Measurements from ENCODE around the gene PRR36.
A peak's percentile ranks its signal among the peaks of the same experiment; 100 is the strongest.

The PRR36 gene

GRCh38 chr19:7912697-7913564 lies 38.7 kb upstream of the PRR36 start:
- DNase-seq (ENCODE audit: low read depth): no peak

- DNase-seq (ENCODE audit: low read depth): no peak
These were observed 38.0 kb upstream of the PRR36 start for GRCh38 chr19:7912144-7912696.

- no peak for DNase-seq (ENCODE audit: low read depth)
These were observed 37.4 kb upstream of the PRR36 start for GRCh38 chr19:7911508-7912143.

- no peak for DNase-seq (ENCODE audit: low read depth)
These were observed 36.4 kb upstream of the PRR36 start for GRCh38 chr19:7910321-7911161.

- DNase-seq (ENCODE audit: low read depth): no peak
These were observed 35.4 kb upstream of the PRR36 start for GRCh38 chr19:7909471-7910067.

- no peak for DNase-seq (ENCODE audit: low read depth)
These were observed 34.7 kb upstream of the PRR36 start for GRCh38 chr19:7908742-7909461.

DNA sequence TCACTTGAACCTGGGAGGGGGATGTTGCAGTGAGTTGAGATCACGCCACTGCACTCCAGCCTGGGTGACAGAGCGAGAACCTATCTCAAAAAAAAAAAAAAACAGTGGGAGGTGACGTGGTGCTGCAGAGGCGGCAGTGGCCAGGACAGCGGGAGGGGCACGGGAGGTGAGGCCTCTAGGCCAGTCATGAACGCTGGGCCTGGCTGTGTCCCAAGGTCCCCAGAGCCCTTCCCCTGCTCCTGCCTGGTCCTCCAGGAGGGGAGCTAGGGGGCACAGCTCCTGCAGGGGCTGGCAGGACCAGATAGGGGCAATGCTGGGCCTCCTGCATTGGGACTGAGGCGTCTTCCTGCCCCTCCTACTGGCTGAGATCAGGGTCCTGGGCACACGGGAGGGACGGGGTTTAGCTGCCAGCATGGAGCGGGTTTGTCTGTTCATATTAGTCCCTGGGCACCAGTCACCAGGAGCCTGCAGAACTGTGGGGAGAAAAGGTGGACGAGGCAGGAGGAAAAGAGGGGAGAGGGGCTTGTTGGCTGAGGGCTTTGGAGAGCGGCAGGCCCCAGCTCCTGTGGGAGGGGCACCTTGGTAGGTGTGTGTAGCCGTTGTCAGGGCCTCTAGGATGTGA lies 34.0 kb upstream of the PRR36 start:
- no peak for DNase-seq (ENCODE audit: low read depth)

GRCh38 chr19:7907544-7907943 lies 33.4 kb upstream of the PRR36 start:
- DNase-seq (ENCODE audit: low read depth): no peak

- no peak for DNase-seq (ENCODE audit: low read depth)
These were observed 32.9 kb upstream of the PRR36 start for GRCh38 chr19:7907122-7907521.

- DNase-seq (ENCODE audit: low read depth): no peak
These were observed 31.7 kb upstream of the PRR36 start for GRCh38 chr19:7905859-7906258.

DNA sequence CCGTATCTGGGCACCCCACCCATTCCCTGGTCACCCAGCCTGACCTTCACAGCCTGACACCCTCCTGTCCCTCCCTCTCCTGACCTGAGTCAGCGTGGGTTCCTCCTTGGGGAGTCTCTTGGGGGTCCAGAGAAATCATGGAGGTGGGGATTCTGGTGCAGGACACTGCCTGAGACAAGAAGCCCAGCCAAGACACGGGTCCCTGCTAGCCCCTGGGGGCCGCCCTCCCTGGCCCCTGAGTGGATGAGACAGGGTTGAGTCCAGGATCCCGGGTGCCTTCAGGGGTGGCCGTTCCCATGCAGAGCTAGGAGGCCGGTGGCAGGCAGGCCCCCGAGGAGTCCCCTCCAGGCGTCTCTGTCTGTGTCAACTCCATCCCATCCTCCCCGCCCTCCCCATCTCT lies 31.1 kb upstream of the PRR36 start:
- DNase-seq (ENCODE audit: low read depth): no peak

DNA sequence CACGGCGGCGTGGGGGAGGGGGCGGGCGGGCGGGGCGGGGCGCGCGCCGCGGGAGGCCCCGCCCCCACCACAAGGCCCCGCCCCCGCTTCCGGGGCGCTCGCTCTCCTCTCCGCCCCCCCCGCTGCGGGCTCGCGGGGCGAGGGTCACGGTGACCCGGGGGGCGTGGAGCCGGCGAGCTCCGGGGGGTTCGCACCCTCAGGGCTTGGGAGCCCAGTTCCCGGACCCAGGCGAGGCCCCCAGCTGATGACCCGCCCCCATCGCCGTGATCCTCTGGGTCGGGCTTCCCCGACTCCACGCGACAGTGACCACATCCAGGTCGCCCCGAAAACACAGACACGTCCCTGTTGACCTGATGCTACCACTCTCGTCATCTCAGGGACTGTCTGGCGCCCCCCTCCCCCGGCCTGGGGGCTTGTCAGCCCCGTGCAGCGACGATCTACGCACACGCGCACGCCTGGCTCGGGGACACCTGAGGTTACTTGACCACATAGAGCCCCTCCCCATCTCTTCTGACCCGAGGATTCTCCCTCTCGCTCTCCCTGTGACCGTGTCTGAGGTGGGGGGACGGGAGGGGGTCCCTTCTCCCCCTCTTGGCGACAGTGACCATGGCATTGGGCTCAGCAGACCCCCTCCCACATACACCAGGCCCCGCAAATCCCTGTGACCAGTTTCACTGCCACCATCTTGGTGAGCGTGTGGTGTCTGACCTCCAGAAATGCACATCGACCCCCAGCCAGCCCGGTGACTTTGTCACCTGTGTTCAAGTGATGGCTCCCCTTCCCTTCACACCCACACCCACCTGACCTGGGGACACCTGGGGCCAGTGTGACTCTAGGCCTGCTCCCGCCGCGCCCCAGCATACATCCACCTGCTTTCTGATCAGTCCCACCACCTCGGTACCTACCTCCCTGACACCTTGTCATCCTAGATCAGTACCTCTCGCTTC lies 30.2 kb upstream of the PRR36 start:
- no peak for DNase-seq (ENCODE audit: low read depth)

GRCh38 chr19:7903244-7904073 lies 29.3 kb upstream of the PRR36 start, which contains the start of gene MAP2K7:
Gene MAP2K7 (plus strand): TSS chr19:7903877. CDS start chr19:7903945, 68 bp downstream.
- DNase-seq (ENCODE audit: low read depth): peak; percentile 88

- no peak for DNase-seq (ENCODE audit: low read depth)
These were observed 28.6 kb upstream of the PRR36 start for GRCh38 chr19:7902796-7903243.

GRCh38 chr19:7901337-7901736 lies 27.1 kb upstream of the PRR36 start:
- no peak for DNase-seq (ENCODE audit: low read depth)

GRCh38 chr19:7900931-7901330 lies 26.7 kb upstream of the PRR36 start:
- DNase-seq (ENCODE audit: low read depth): no peak

GRCh38 chr19:7900401-7900870 lies 26.2 kb upstream of the PRR36 start:
- DNase-seq (ENCODE audit: low read depth): no peak

DNA sequence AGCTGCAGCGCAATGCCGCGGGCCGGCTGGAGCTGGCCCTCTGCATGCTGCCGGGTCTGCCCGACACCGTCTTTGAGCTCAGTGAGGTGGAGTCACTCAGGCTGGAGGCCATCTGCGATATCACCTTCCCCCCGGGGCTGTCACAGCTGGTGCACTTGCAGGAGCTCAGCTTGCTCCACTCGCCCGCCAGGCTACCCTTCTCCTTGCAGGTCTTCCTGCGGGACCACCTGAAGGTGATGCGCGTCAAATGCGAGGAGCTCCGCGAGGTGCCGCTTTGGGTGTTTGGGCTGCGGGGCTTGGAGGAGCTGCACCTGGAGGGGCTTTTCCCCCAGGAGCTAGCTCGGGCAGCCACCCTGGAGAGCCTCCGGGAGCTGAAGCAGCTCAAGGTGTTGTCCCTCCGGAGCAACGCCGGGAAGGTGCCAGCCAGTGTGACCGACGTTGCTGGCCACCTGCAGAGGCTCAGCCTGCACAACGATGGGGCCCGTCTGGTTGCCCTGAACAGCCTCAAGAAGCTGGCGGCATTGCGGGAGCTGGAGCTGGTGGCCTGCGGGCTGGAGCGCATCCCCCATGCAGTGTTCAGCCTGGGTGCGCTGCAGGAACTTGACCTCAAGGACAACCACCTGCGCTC lies 25.7 kb upstream of the PRR36 start:
- no peak for DNase-seq (ENCODE audit: low read depth)
